ENCODE measurements around the gene MGLL. TPM values are rescaled to one million over a fixed set of nuclear protein-coding genes. Genes with fewer than 3 reads are reported as not detected.
"Not testable (repeated sequence)": the region's sequence is repeated elsewhere in the genome, so short reads cannot be mapped to it uniquely, and the experiment has no call there.

MGLL gene
- total and polyA plus RNA-seq, 4 donors: 9.4 to 277 (median 74.2) TPM

DNA sequence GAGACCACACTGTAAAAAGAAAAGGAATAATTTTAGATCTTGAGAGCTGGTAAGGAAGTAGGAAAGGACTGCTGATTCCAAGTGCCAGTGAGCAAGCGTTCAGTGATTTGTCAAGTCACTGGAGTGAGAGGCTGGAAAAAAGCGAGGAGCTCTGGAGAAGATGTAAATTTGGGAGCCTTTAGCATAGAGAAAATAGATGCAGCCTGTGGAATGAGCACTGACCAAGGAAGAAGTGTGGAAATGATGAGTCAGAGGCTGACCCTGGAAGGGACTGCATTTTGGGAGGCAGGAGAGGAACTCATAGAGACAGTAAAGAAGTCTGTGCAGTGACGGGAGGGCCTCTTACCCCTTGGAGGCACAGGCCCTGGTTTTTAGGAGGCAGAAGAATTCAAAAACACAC is 166.7 kb downstream of the MGLL start:
- H3K27ac ChIP-seq (ENCODE audit: low read depth in 1 of 2, low read length in 2 of 2): no peak overlapping the region
- no peak for DNase-seq (ENCODE audit: low spot score)
- WGBS: 85% methylated on average over 3 of the region's 3 CpGs

GRCh38 chr3:127654993-127655392 is 167.3 kb downstream of the MGLL start:
- not testable (repeated sequence) for H3K27ac ChIP-seq (ENCODE audit: low read depth in 1 of 2, low read length in 2 of 2); DNase-seq (ENCODE audit: low spot score)

More for the DNA sequence above, 166.7 kb downstream of the MGLL start:
- Histone ChIP-seq H3K36me3 (ENCODE audit: control insufficient read depth in 4 of 4, insufficient read depth in 3 of 4, low read depth in 1 of 4, low read length in 3 of 4) (no peaks in the 10 kb centered on the region), H3K4me1 (ENCODE audit: control insufficient read depth in 4 of 4, insufficient read depth in 4 of 4, low read length in 3 of 4) (peaks cover 0 to 6% (median 3%) of the 10 kb centered on the region in 4 donors), H3K9me3 (ENCODE audit: control insufficient read depth in 4 of 4, low read length in 3 of 4) (no peaks in the 10 kb centered on the region), H3K27me3 (ENCODE audit: control insufficient read depth in 4 of 4, insufficient read depth in 4 of 4, low read length in 3 of 4) (no peaks in the 10 kb centered on the region), H3K9ac (ENCODE audit: low read depth in 1 of 2, low read length in 2 of 2) (no peak overlapping the region), H3K4me3 (ENCODE audit: low read depth in 1 of 3, low read length in 3 of 3) (no peak overlapping the region)
- no peak for TF ChIP-seq TAF1 (conservative IDR thresholded peaks at IDR 0.05)
- no peak for TF ChIP-seq HNF4A (conservative IDR thresholded peaks at IDR 0.05)
- peak in 1 of 2 donors; percentile 49 for TF ChIP-seq JUND (IDR thresholded peaks at IDR 0.05)
- TF ChIP-seq, protein P1, sequence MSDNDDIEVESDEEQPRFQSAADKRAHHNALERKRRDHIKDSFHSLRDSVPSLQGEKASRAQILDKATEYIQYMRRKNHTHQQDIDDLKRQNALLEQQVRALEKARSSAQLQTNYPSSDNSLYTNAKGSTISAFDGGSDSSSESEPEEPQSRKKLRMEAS (IDR thresholded peaks at IDR 0.05): no peak
- no peak for TF ChIP-seq ZBTB33 (IDR thresholded peaks at IDR 0.05)

GRCh38 chr3:127654374-127654773 is 167.9 kb downstream of the MGLL start:
- Histone ChIP-seq H3K4me1 (ENCODE audit: control insufficient read depth in 4 of 4, insufficient read depth in 4 of 4, low read length in 3 of 4) (peaks cover 0 to 6% (median 3%) of the 10 kb centered on the region in 4 donors), H3K27me3 (ENCODE audit: control insufficient read depth in 4 of 4, insufficient read depth in 4 of 4, low read length in 3 of 4) (no peaks in the 10 kb centered on the region), H3K9ac (ENCODE audit: low read depth in 1 of 2, low read length in 2 of 2) (no peak overlapping the region), H3K9me3 (ENCODE audit: control insufficient read depth in 4 of 4, low read length in 3 of 4) (no peaks in the 10 kb centered on the region), H3K4me3 (ENCODE audit: low read depth in 1 of 3, low read length in 3 of 3) (no peak overlapping the region), H3K27ac (ENCODE audit: low read depth in 1 of 2, low read length in 2 of 2) (no peak overlapping the region), H3K36me3 (ENCODE audit: control insufficient read depth in 4 of 4, insufficient read depth in 3 of 4, low read depth in 1 of 4, low read length in 3 of 4) (no peaks in the 10 kb centered on the region)
- TF ChIP-seq EGR1 (IDR thresholded peaks at IDR 0.05; ENCODE audit: low read depth in 2 of 2) (no peak), HNF4G (IDR thresholded peaks at IDR 0.05) (no peak), ZBTB33 (IDR thresholded peaks at IDR 0.05) (no peak), JUND (IDR thresholded peaks at IDR 0.05) (no peak), NR2F2 (IDR thresholded peaks at IDR 0.05) (no peak)
- TF ChIP-seq, protein P2, sequence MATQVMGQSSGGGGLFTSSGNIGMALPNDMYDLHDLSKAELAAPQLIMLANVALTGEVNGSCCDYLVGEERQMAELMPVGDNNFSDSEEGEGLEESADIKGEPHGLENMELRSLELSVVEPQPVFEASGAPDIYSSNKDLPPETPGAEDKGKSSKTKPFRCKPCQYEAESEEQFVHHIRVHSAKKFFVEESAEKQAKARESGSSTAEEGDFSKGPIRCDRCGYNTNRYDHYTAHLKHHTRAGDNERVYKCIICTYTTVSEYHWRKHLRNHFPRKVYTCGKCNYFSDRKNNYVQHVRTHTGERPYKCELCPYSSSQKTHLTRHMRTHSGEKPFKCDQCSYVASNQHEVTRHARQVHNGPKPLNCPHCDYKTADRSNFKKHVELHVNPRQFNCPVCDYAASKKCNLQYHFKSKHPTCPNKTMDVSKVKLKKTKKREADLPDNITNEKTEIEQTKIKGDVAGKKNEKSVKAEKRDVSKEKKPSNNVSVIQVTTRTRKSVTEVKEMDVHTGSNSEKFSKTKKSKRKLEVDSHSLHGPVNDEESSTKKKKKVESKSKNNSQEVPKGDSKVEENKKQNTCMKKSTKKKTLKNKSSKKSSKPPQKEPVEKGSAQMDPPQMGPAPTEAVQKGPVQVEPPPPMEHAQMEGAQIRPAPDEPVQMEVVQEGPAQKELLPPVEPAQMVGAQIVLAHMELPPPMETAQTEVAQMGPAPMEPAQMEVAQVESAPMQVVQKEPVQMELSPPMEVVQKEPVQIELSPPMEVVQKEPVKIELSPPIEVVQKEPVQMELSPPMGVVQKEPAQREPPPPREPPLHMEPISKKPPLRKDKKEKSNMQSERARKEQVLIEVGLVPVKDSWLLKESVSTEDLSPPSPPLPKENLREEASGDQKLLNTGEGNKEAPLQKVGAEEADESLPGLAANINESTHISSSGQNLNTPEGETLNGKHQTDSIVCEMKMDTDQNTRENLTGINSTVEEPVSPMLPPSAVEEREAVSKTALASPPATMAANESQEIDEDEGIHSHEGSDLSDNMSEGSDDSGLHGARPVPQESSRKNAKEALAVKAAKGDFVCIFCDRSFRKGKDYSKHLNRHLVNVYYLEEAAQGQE (IDR thresholded peaks at IDR 0.05): no peak
- TF ChIP-seq, protein P3, sequence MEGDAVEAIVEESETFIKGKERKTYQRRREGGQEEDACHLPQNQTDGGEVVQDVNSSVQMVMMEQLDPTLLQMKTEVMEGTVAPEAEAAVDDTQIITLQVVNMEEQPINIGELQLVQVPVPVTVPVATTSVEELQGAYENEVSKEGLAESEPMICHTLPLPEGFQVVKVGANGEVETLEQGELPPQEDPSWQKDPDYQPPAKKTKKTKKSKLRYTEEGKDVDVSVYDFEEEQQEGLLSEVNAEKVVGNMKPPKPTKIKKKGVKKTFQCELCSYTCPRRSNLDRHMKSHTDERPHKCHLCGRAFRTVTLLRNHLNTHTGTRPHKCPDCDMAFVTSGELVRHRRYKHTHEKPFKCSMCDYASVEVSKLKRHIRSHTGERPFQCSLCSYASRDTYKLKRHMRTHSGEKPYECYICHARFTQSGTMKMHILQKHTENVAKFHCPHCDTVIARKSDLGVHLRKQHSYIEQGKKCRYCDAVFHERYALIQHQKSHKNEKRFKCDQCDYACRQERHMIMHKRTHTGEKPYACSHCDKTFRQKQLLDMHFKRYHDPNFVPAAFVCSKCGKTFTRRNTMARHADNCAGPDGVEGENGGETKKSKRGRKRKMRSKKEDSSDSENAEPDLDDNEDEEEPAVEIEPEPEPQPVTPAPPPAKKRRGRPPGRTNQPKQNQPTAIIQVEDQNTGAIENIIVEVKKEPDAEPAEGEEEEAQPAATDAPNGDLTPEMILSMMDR (IDR thresholded peaks at IDR 0.05; ENCODE audit: low read depth, low read length, missing input control): no peak
- TF ChIP-seq, protein P4, sequence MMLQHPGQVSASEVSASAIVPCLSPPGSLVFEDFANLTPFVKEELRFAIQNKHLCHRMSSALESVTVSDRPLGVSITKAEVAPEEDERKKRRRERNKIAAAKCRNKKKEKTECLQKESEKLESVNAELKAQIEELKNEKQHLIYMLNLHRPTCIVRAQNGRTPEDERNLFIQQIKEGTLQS (IDR thresholded peaks at IDR 0.05): no peak
- TF ChIP-seq, protein P1 (IDR thresholded peaks at IDR 0.05): no peak
- DNase-seq (ENCODE audit: low spot score): no peak
- 85% methylated on average over 4 of the region's 4 CpGs for WGBS

More at GRCh38 chr3:127654993-127655392, 167.3 kb downstream of the MGLL start:
- H3K9me3 ChIP-seq (ENCODE audit: control insufficient read depth in 4 of 4, low read length in 3 of 4); H3K4me1 ChIP-seq (ENCODE audit: control insufficient read depth in 4 of 4, insufficient read depth in 4 of 4, low read length in 3 of 4); H3K27me3 ChIP-seq (ENCODE audit: control insufficient read depth in 4 of 4, insufficient read depth in 4 of 4, low read length in 3 of 4); H3K4me3 ChIP-seq (ENCODE audit: low read depth in 1 of 3, low read length in 3 of 3); H3K36me3 ChIP-seq (ENCODE audit: control insufficient read depth in 4 of 4, insufficient read depth in 3 of 4, low read depth in 1 of 4, low read length in 3 of 4); H3K9ac ChIP-seq (ENCODE audit: low read depth in 1 of 2, low read length in 2 of 2): not testable (repeated sequence)
- 95% methylated on average over 6 of the region's 6 CpGs for WGBS
